GM04504 (cell line): ENCODE results near the gene COQ10A.
A peak's percentile ranks its signal among the peaks of the same experiment; 100 is the strongest.

Experiments
- DNase-seq: peaks from one replicate; pipeline ENCODE4 v3.0.0-alpha.2; 2012; ENCODE audit warnings: low read depth

COQ10A gene

DNA sequence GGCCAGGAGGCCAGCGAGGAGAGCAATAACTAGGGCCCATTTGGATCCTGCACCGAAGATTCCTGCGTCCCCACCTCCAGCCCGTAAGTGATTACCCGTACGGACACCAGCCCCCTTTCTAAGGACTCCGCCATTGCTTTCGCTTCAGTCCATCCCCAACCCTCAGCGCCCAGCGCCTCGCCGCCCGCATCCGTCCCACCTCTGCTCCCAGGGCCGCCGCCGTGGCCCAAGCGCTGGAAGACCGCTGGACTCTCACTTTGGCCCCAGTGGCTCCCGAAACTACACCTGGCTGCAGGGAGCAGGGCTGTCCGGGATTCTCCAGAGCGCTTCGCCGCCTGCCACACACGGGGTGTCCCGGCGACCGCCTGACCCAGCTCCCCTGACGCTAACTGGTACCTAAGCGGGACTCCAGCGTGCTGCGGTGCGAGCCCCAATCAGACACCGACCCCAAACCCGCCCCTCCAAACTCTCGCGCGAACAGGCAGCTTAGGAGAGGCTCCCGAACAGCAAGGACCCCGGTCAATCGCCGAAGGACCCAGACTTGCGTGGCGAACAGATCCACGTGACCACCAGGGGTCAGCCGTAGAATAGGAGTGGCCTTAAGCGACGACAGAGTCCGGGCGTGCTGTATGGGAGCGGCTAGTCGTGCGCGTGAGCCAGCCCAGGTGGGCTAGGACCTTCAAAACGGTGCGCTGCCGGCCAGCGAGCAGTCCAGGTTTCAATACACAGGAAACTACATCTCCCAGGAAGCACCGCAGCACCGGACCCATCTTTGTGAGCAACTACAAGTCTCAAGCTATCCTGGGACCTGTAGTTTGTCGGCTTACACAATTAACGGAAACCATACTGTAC is 49.1 kb downstream of the COQ10A start, which contains the start of gene CNPY2:
Gene CNPY2 (minus strand): TSS at position 367 of the 852 bp plus-strand sequence. CDS start 771 bp downstream, outside the sequence.
- peak; percentile 93 for DNase-seq

DNA sequence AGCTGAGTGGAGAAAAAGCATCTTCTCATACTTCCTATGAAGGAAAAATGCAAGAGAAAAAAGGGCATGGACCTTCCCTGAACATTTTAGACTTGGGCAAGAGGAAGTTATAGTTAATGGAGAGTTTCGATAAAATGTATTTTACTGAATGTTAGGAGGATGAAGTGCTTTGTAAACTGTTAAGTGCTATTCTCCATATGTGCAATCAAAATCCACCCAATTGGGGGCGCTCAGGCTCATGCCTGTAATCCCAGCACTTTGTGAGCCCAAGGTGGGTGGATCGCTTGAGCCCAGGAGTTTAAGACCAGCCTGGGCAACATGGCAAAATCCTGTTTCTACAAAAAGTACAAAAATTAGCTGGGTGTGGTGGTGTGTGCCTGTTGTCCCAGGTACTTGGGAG is 50.9 kb downstream of the COQ10A start:
- no peak for DNase-seq
